ENCODE results near the gene AGAP3. TPM values are rescaled to one million over a fixed set of nuclear protein-coding genes. Genes with fewer than 3 reads are reported as not detected.

Gene AGAP3
- polyA plus RNA-seq, 4 donors, result 56.0 to 71.1 (median 63.4) TPM

DNA sequence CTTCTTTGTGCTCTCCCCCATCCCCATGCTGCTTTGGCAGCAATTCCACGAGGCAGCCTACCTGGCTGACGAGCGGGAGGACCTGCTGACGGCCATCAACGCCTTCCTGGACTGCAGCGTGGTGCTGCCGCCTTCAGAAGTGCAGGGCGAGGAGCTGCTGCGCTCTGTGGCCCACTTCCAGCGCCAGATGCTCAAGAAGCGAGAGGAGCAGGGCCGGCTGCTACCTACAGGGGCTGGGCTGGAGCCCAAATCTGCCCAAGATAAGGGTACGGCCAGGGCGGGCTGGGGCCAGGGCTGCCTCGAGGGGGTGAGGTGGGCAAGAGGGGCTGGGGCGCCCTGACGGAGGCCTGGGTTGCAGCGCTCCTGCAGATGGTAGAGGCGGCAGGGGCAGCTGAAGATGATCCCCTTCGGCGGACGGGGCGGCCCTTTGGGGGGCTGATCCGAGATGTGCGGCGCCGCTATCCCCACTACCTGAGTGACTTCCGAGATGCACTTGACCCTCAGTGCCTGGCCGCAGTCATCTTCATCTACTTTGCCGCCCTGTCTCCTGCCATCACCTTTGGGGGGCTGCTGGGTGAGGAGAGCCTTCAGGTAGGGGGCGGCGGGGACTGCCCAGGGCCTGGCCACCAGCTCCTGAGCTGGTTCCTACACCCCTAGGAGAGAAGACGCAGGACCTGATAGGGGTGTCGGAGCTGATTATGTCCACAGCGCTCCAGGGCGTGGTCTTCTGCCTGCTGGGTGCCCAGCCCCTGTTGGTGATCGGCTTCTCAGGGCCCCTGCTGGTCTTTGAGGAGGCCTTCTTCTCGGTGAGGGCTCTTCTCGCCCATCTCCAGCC is 15.0 kb upstream of the AGAP3 start:
- no peak for DNase-seq (ENCODE audit: low read depth in 4 of 4, low spot score in 3 of 4)

DNA sequence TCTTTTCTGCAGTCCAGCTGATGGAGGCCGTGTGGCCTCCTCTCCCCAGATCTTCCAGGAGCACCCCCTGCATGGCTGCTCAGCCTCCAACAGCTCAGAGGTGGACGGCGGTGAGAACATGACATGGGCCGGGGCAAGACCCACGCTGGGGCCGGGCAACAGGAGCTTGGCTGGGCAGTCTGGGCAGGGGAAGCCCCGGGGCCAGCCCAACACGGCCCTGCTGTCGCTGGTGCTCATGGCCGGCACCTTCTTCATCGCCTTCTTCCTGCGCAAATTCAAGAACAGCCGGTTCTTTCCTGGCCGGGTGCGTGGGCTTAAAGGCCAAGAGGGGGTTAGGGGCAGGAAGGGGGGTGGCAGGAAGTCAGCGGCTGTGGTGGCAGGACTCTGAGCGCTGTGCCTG is 12.3 kb upstream of the AGAP3 start:
- no peak for DNase-seq (ENCODE audit: low read depth in 4 of 4, low spot score in 3 of 4)

DNA sequence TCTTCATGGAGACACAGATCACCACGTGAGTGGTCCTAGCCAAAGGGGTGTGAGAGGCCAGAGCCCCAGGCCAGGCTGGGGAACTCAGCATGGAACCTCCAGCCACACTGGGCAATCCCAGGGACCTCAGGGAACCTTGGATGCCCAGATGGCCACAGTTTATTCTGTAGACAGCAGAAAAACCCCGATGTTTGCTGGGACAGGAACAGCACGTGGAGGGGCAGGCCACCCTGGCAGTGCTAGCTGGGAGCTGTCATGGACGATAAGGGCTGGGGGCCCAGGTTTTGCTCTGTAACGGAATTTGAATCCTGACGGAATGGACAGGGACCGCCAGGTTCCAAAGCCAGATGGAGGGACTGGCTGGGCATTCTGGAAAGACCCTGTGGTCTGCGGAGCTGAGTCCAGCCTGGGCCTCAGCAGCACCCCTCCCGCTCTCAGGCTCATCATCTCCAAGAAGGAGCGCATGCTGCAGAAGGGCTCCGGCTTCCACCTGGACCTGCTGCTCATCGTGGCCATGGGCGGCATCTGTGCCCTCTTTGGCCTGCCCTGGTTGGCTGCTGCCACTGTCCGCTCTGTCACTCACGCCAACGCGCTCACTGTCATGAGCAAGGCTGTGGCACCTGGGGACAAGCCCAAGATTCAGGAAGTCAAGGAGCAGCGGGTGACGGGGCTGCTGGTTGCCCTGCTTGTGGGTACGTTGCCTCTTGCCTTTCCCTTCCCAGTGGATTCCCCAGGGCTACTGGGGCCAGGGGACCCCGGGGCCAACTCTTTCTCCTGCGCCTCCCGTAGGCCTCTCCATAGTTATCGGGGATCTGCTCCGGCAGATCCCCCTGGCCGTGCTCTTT is 11.2 kb upstream of the AGAP3 start:
- DNase-seq (ENCODE audit: low read depth in 4 of 4, low spot score in 3 of 4), result no peak

DNA sequence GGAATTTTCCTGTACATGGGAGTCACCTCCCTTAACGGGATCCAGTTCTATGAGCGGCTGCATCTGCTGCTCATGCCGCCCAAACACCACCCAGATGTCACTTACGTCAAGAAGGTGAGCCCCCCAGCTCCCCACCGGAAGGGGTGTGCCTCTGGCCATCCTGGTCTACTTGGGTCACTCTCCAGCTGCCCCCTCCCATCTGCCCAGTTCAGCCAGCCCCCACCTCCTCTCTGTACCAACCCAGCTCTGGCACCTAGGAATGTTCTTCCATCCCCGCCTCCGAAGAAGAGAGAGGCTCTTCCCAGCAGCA is 10.7 kb upstream of the AGAP3 start:
- DNase-seq (ENCODE audit: low read depth in 4 of 4, low spot score in 3 of 4), result no peak

DNA sequence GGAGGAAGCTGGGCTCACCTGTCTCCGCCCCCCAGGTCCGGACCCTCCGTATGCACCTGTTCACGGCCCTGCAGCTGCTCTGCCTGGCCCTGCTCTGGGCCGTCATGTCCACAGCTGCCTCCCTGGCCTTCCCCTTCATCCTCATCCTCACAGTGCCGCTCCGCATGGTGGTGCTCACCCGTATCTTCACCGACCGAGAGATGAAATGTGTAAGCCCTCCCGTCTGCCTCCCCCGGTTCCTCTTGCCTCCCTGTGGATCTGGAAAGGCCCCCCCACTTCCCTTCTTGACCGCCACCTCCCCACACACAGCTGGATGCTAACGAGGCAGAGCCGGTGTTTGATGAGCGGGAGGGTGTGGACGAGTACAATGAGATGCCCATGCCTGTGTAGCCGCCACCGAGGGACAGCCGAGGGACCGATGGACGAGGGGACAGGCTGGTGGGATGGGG is 10.3 kb upstream of the AGAP3 start:
- DNase-seq (ENCODE audit: low read depth in 4 of 4, low spot score in 3 of 4), result no peak

DNA sequence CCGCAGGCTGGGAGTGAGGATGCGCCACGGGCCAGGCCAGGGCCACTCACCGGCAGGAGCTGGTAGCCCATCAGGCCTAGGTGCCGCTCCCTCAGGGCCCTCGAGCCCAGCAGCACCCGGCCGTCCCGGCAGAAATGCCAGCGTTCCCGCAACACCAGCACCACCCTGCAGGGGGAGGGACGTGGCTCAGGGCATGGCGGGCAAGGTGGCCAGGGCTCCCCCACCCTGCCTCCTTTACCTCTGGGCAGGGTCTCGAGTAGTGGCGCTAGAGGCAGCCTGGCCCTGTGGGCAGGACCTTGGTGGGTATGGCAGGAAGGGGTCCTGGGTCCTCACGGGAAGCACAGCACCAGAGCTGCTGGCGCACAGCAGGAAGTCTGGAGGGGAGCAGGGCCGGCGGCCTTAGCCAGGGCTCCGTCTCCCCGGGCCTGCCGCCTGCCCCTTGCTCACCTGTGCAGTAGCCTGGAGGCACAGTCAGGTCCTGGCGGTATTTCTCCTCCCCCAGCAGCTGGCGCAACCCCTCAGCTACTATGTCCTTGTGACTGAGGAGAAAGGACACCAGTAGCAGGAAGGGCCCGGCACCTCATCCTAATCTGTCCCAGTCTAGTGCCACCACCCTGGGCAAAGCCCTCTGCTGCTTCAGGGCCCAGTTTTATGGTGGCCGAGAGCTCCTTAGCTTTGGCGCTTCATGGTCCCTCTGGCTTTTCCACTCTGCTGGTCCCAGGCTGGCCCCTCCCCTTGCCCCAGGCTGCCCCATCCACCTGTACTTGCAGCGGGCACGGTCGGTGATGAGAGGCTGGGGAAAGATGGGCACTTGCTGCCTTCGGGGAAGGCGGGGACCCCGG is 9.2 kb upstream of the AGAP3 start:
- no peak for DNase-seq (ENCODE audit: low read depth in 4 of 4, low spot score in 3 of 4)

DNA sequence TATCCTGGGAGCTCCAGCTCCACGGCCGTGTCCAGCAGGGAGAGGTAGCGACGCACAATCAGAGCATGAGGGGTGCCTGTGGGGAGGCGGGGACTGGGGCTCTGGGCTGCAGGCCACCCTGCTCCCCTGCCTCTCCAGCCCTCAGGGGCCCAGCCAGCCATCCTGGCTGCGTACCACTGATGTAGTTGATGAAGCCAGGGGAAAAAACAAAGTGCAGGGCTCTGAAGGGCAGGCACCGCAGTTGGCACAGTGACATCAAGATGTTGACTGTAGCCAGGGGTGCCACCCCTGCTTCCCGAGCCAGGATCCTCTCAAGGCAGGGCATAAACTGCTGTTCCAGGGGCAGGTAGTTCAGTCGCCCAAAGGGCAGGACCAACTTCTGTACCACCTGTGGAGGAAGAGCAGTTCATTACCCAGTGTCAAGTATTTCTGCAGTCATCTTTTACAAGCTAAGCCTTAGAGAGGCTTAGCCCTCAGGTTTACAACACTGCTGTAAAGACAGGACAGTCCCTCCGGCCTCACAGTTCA is 8.5 kb upstream of the AGAP3 start:
- DNase-seq (ENCODE audit: low read depth in 4 of 4, low spot score in 3 of 4), result no peak

DNA sequence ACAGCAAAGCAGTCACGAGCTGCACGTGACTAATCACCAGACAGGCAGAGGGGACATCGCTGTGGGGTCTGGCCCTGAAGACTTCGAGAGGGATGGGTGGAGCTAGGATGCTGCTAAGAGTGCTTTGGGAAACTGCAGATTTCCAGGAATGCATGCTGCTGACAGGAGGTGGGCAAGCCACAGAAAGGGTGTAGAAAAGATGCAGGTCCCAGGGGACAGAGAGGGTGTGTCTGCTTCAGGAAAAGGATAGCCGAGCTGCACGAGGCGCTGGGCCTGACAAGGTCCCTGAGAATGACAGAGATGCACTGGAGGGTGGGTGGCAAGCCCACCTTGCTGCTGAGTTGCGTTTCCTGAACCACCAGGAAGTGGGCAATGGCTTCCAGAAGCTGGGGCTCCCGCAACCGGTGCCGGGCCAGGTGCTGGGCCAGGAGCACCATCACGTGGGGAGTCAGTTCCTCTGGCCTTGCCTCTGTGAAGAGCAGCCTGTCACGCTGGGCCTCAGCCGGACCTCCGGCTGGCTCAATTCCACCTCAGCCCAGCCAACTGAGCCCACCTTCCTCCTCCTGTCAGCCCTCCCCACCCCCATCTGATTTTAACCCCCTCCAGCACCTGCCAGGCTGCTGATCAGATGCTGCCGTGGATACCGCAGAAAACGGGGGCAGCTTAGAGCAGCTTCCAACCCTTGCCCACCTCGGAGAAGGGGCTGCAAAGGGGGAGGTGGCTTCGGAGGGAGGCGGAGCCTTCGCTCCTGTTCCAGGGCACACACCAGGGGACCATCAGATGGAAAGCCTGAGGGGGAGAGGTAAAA is 7.8 kb upstream of the AGAP3 start:
- DNase-seq (ENCODE audit: low read depth in 4 of 4, low spot score in 3 of 4), result no peak

DNA sequence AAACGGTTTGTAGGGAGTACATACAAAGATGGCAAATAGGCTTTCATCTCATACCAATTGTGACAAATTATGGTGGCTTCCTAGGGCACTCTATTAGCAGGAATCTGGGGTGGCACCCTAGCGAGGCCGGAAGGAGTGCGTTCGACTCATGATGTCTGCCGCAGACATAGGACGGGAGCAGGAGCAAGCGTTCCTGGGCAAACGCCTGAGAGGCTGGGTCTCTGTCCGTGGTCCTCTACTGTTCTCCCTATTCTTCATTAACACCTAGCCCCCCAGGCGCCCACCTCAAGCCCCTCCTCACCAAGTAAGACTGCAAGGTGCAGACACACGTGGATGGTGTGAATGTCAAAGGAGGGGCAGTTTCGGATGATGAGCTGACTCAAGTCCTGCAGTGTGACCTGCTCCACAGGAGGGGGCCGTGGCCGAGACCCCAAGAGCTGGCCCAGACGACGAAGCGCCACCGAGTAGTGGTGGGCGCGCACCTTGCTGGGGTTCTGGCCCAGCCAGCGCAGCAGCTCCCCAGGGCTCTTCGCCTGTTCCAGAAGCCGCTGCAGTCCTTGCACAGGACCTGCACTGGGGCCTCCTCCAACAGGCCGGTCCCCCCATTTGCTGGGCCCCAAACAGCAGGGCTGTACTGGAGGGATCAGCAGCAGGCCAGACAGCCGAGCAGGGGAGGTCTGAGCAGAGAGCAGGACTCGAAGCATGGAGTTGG is 6.9 kb upstream of the AGAP3 start:
- DNase-seq (ENCODE audit: low read depth in 4 of 4, low spot score in 3 of 4), result no peak

DNA sequence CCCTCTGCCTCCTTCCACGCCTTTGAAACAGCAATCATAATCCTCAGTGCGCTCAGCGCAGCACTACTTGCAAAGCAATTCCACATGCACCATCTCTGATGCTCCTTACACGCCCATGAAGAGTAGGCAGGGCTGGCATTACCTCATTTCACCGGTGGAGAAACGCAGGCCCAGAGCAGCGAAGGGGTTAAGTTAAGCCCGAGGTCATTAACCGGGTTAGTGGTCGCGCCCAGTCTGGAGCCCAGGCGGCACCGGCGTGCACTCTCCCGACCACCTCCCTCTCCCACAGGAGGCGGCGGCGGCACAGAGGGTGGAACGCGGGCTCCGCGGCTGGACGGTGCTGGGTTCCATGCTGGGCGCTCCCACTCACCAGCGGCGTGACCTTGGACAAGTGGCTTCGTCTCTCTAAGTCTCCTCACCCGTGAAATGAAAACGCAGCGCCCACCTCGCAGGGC is 6.2 kb upstream of the AGAP3 start:
- DNase-seq (ENCODE audit: low read depth in 4 of 4, low spot score in 3 of 4), result no peak

DNA sequence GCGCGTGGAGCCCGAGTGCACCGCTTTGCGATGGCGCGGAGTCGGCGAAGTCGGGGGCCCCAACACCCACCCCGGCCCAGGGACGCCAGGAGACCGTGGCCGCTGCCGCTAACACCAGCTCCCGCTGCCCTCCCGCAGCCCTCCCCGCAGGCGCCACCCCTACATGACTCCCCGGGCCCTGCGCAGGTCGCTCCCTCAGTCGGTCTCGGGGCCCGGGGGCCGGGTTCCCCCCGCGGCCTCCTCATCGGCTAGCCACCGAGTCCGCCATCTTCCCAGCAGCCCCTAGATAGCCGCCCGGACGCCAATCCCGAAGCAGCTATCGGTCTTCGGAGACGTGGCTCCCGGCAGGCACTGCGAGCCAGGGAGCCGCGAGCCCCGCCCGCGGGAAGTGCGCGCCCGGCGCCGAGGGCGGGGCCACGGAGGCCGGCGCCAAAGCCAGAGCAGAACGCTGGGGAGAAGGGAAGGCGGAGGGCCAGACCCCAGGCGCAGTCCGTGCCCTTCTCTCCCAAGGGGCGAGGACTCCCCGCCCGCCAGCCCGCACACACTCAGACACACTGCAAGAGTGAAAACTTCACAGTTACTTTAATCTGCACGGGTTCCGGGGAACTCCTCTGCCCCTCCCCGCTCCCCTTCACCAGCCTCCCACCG is 5.6 kb upstream of the AGAP3 start, which contains the start of gene FASTK:
TSS of gene FASTK (minus strand) at position 288 of the 648 bp plus-strand sequence. CDS start at position 245, 43 bp downstream.
- DNase-seq (ENCODE audit: low read depth in 4 of 4, low spot score in 3 of 4), result peak in 3 of 4 donors; percentile 83 to 86 (median 85)

DNA sequence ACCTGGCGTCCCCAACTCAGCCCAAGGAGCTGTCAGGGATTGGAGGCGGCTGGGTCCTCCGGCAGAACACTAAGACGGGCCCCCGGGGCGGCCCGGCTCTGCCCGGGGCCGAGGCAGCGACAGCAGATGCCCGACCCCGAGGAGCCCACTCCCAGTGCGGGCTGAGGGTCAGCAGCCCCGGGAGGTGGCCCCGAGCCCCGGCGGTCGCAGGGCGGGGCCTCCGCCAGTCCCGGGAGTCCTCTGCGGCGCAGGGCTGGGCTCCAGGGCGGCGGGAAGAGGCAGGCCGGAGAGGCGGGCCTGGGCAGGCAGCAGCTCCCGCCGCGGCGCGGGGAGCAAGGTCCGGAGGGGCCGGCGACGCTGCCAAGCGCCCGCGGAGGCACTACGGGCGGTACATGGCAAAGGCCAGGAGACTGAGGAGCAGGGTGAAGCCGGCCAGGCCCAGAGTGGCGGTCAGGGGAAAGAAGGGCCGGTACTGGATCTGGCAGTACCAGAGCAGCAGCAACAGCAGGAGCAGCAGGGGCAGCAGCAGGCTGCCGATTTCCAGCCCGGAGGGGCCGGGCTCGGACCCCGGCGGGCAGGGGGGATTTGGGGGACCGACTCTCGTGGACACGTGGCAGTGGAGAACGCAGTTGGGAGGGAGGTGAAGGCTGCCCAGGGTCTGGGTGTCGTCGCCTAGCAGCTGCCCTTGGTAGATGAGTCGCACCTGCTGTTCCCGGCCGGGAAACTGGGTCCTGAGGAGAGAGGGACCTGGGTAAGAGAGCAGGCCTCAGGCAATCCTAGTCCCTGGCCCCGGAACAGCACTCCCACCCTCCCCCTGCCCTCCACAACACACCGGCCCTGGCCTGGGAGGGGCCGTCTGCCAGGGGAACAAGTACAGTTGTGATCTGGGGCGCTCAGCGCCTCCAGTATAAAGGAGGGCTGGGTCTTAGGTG is 4.8 kb upstream of the AGAP3 start:
- DNase-seq (ENCODE audit: low read depth in 4 of 4, low spot score in 3 of 4), result no peak

DNA sequence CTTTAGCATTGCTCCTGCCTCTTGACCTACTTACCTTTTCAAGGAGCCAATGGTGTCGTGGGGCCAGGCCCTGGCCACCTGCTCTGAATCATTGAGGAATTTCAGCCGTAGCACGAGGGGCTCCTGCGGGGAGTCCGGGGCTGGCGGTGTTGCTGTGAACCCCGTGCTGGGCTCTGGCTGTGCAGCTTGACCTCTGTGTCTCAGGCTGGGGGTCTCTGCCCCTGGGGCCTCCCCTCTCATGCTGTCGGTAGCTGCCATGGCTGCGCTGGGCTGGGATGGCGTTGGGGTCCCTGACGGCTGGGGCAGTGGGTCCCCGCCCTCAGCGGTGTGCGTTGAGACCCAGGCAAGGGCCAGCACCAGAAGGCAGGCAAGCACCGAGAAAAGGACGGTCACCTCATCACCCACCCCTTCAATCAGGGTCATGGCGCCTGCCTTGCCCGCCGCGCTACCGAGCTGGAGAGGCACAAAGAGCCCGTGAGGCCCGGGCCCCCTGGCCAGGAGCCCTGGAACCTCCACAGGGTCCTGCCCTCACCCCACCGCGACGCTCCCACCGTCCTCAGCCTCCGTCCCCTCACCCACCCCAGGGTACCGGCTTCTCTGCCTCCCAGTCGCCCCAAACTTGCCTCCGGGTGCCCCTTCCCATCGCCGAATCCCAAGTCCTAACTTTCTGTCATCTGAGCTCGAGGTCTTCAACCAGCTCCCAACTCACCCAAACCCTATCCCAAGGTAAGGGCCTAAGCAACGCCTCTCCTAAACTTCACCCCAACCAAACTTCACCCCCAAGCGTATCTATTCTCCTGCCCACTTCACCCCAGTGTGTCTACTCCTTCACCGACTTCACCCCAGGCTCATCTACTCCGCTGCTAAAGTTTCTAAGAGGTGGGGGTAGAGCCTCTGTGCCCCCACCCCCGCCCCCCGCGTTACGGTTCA is 3.9 kb upstream of the AGAP3 start:
- no peak for DNase-seq (ENCODE audit: low read depth in 4 of 4, low spot score in 3 of 4)

DNA sequence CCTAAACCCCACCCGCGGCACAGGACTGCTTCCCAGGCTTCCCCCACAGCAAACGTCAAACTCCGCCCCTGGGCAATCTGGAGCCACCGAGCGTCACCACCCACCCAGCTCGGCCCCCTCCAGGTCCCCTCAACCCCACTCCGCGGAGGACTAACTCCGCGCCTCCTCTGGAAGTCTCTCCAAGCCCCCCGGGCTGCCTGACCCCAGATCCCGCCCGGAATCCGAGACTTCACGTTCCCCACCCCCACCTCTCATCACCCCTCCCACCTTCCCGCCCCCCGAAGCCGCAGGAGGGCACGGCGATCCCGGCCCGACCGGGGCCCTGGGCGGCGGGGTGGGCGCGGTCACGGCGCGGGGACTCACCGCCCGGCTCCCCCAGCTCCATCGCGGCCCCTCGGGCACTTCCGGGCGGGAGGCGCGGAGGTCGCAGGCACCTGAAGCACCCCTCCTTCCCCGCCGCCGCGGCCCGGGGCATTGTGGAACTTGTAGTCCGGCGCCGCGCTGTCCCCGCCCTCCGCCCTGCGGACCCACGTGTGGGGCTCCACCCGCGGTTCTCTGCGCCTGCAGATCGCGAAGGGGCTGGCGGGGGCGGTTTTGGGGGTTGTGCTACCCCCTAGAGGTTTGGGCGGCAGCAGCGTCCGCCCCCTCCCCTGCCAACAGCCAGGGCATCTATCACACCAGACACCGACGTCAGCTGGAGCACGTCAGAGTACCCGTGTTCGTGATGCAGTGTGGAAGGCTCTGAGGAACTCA is 3.0 kb upstream of the AGAP3 start, which contains the start of gene TMUB1:
TSS of gene TMUB1 (minus strand) at position 423 of the 753 bp plus-strand sequence. CDS start 930 bp downstream, outside the sequence.
- no peak for DNase-seq (ENCODE audit: low read depth in 4 of 4, low spot score in 3 of 4)

DNA sequence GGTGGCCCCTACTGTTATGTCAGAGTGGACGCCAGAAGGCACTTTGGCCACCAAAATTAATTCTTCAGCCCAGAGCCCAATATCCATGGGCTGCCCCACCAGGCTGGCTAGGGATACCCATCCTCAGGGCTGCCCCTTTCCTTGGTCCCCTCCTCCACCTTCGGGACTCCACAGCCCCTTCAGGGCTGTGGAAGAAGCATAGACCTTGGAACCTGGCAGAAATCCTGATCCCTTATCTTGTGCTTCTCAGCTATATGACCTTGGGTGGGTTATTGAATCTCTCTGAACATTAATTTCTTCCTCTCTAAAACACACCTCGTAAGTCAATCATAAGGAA is 2.5 kb upstream of the AGAP3 start:
- no peak for DNase-seq (ENCODE audit: low read depth in 4 of 4, low spot score in 3 of 4)

DNA sequence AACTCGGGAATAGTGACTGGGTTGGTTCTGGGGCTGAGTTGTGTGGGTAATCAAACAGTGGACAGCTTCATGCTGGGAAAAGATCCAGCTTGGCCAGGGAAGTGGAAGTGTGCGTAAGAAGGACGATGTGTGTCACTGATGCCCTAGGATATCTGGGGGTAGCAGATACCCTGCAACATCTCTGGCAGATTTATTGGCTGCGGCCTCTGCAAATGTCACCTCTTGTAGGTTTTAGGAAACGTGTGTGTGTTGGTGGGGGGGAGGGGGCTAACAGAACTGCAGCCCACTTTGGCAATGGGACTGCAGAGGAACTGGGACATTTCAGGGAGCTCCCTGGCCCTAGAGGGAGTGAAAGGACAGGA is 965 bp upstream of the AGAP3 start:
- no peak for DNase-seq (ENCODE audit: low read depth in 4 of 4, low spot score in 3 of 4)
